Measurements from ENCODE around the gene MPRIP. TPM values are rescaled to one million over a fixed set of nuclear protein-coding genes. Genes with fewer than 3 reads are reported as not detected.
A peak's percentile ranks its signal among the peaks of the same experiment; 100 is the strongest.
"Not testable (repeated sequence)": the region's sequence is repeated elsewhere in the genome, so short reads cannot be mapped to it uniquely, and the experiment has no call there.

Gene MPRIP
- total RNA-seq, 1 donor from 2014 or later, result 103 TPM

- DNase-seq (ENCODE audit: low read depth), result no peak
Measured at GRCh38 chr17:17182598-17183136, 140.4 kb downstream of the MPRIP start.

- no peak for DNase-seq (ENCODE audit: low read depth)
Measured at GRCh38 chr17:17183744-17184143, 141.5 kb downstream of the MPRIP start.

- not testable (repeated sequence) for DNase-seq (ENCODE audit: low read depth)
Measured at GRCh38 chr17:17184985-17185757, 142.9 kb downstream of the MPRIP start.

- no peak for DNase-seq (ENCODE audit: low read depth)
Measured at GRCh38 chr17:17186051-17186450, 143.8 kb downstream of the MPRIP start.

GRCh38 chr17:17186551-17187505 lies 144.6 kb downstream of the MPRIP start:
- no peak for DNase-seq (ENCODE audit: low read depth)

GRCh38 chr17:17188586-17188985 lies 146.3 kb downstream of the MPRIP start:
- no peak for DNase-seq (ENCODE audit: low read depth)

- DNase-seq (ENCODE audit: low read depth), result no peak
Measured at GRCh38 chr17:17189559-17189958, 147.3 kb downstream of the MPRIP start.

GRCh38 chr17:17190188-17190587 lies 147.9 kb downstream of the MPRIP start:
- no peak for DNase-seq (ENCODE audit: low read depth)

GRCh38 chr17:17191346-17191792 lies 149.1 kb downstream of the MPRIP start:
- peak; percentile 47 for DNase-seq (ENCODE audit: low read depth)

GRCh38 chr17:17191961-17192381 lies 149.7 kb downstream of the MPRIP start:
- DNase-seq (ENCODE audit: low read depth), result no peak

- DNase-seq (ENCODE audit: low read depth), result not testable (repeated sequence)
Measured at GRCh38 chr17:17195466-17195865, 153.2 kb downstream of the MPRIP start.

GRCh38 chr17:17196776-17197175 lies 154.5 kb downstream of the MPRIP start:
- no peak for DNase-seq (ENCODE audit: low read depth)

GRCh38 chr17:17198281-17198680 lies 156.0 kb downstream of the MPRIP start:
- DNase-seq (ENCODE audit: low read depth), result no peak

GRCh38 chr17:17200311-17200710 lies 158.1 kb downstream of the MPRIP start:
- no peak for DNase-seq (ENCODE audit: low read depth)

- DNase-seq (ENCODE audit: low read depth), result no peak
Measured at GRCh38 chr17:17200831-17201230, 158.6 kb downstream of the MPRIP start.

GRCh38 chr17:17201271-17201670 lies 159.0 kb downstream of the MPRIP start:
- DNase-seq (ENCODE audit: low read depth), result no peak

GRCh38 chr17:17201907-17202306 lies 159.7 kb downstream of the MPRIP start:
- DNase-seq (ENCODE audit: low read depth), result no peak

- no peak for DNase-seq (ENCODE audit: low read depth)
Measured at GRCh38 chr17:17203173-17203730, 161.0 kb downstream of the MPRIP start.

- peak; percentile 22 for DNase-seq (ENCODE audit: low read depth)
Measured at GRCh38 chr17:17204041-17204591, 161.9 kb downstream of the MPRIP start.

- no peak for DNase-seq (ENCODE audit: low read depth)
Measured at GRCh38 chr17:17204635-17205231, 162.5 kb downstream of the MPRIP start.

All from renal cortical epithelial cell (primary cell).